CD4-positive, alpha-beta T cell treated with Interleukin-12 subunit alpha and Interleukin-12 subunit beta, for 1 hour (primary cell): ENCODE results near the gene ZNF469.
"Not testable (repeated sequence)": the region's sequence is repeated elsewhere in the genome, so short reads cannot be mapped to it uniquely, and the experiment has no call there.

Source experiments
- DNase-seq: peaks from one replicate; pipeline ENCODE4 v3.0.0-alpha.2; 2020

Gene ZNF469

GRCh38 chr16:88393571-88393970, 10.8 kb downstream of the ZNF469 start:
- DNase-seq = no peak

- no peak for DNase-seq
These were observed 11.7 kb downstream of the ZNF469 start for GRCh38 chr16:88394426-88394825.

- no peak for DNase-seq
These were observed 13.2 kb downstream of the ZNF469 start for GRCh38 chr16:88395669-88396584.

- DNase-seq = no peak
These were observed 15.6 kb downstream of the ZNF469 start for GRCh38 chr16:88398170-88398873.

- DNase-seq = no peak
These were observed 16.1 kb downstream of the ZNF469 start for GRCh38 chr16:88398874-88399178.

- no peak for DNase-seq
These were observed 17.4 kb downstream of the ZNF469 start for GRCh38 chr16:88400186-88400585.

GRCh38 chr16:88401604-88402246, 19.0 kb downstream of the ZNF469 start:
- DNase-seq = no peak

- no peak for DNase-seq
These were observed 19.9 kb downstream of the ZNF469 start for GRCh38 chr16:88402551-88403240.

GRCh38 chr16:88403794-88404581, 21.2 kb downstream of the ZNF469 start:
- no peak for DNase-seq

GRCh38 chr16:88404769-88405168, 22.0 kb downstream of the ZNF469 start:
- DNase-seq = no peak

- DNase-seq = no peak
These were observed 22.7 kb downstream of the ZNF469 start for GRCh38 chr16:88405216-88406060.

GRCh38 chr16:88406096-88407041, 23.6 kb downstream of the ZNF469 start:
- no peak for DNase-seq

- DNase-seq = no peak
These were observed 24.3 kb downstream of the ZNF469 start for GRCh38 chr16:88407042-88407420.

- DNase-seq = no peak
These were observed 25.0 kb downstream of the ZNF469 start for GRCh38 chr16:88407807-88408206.

GRCh38 chr16:88408561-88409142, 25.9 kb downstream of the ZNF469 start:
- DNase-seq = no peak

- no peak for DNase-seq
These were observed 26.7 kb downstream of the ZNF469 start for GRCh38 chr16:88409296-88410065.

GRCh38 chr16:88410297-88410968, 27.7 kb downstream of the ZNF469 start:
- DNase-seq = not testable (repeated sequence)

GRCh38 chr16:88411951-88412576, 29.3 kb downstream of the ZNF469 start:
- DNase-seq = no peak
